ENCODE results near the gene FAM170B.

The FAM170B gene

DNA sequence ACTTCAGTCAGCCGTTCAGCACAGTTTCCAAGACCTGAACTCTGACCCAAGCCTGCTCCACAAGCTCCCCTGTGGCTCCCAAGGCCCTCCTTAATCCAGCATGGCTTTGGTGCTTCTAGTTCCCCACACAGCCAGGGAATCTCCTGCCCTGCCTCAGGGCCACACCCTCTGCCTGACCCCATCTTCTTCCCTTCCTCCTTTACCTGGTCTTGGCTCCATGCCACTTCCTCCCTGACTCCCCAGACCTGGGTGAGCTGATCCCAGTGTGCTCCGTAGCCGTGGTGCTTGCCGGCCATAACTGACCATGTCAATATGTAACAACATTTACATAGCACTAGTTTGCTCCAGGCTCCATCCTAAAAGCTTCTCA, 34.3 kb upstream of the FAM170B start:
- POLR2A ChIA-PET = no interaction called here
- no peak overlapping the region for H3K27ac ChIP-seq (ENCODE audit: extremely low read depth, low read depth, low read length)
- H3K36me3 ChIP-seq (ENCODE audit: control insufficient read depth in 2 of 2, insufficient read depth in 1 of 2, low read length in 2 of 2) = no peaks in the 10 kb centered on the region
- CTCF ChIA-PET = interaction anchor here (1.2 kb wide), 1 partner anchor 512 kb away, joined by 5 read pairs; no protein-coding TSS in a partner anchor
- H3K4me1 ChIP-seq (ENCODE audit: control insufficient read depth, insufficient read depth, low read length) = no peaks in the 10 kb centered on the region
- TF ChIP-seq, protein P1, sequence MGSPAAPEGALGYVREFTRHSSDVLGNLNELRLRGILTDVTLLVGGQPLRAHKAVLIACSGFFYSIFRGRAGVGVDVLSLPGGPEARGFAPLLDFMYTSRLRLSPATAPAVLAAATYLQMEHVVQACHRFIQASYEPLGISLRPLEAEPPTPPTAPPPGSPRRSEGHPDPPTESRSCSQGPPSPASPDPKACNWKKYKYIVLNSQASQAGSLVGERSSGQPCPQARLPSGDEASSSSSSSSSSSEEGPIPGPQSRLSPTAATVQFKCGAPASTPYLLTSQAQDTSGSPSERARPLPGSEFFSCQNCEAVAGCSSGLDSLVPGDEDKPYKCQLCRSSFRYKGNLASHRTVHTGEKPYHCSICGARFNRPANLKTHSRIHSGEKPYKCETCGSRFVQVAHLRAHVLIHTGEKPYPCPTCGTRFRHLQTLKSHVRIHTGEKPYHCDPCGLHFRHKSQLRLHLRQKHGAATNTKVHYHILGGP (tag by site-specific recombination; IDR thresholded peaks at IDR 0.05) = no peak
- TF ChIP-seq ZFP3 (tag by site-specific recombination; IDR thresholded peaks at IDR 0.05; ENCODE audit: low read depth) (no peak), ZEB2 (tag by site-specific recombination; IDR thresholded peaks at IDR 0.05) (no peak), BCL11B (tag by site-specific recombination; IDR thresholded peaks at IDR 0.05; ENCODE audit: low read depth) (no peak), REPIN1 (tag by site-specific recombination; IDR thresholded peaks at IDR 0.05; ENCODE audit: low read depth) (no peak), ZNF350 (tag by site-specific recombination; IDR thresholded peaks at IDR 0.05) (no peak), ZNF473 (tag by site-specific recombination; IDR thresholded peaks at IDR 0.05) (no peak), ZNF791 (tag by site-specific recombination; IDR thresholded peaks at IDR 0.05) (no peak), ZNF202 (tag by site-specific recombination; IDR thresholded peaks at IDR 0.05; ENCODE audit: borderline replicate concordance) (no peak), TRIM28 (IDR thresholded peaks at IDR 0.05; ENCODE audit: borderline replicate concordance, low read length) (no peak)
- TF ChIP-seq, protein P2, sequence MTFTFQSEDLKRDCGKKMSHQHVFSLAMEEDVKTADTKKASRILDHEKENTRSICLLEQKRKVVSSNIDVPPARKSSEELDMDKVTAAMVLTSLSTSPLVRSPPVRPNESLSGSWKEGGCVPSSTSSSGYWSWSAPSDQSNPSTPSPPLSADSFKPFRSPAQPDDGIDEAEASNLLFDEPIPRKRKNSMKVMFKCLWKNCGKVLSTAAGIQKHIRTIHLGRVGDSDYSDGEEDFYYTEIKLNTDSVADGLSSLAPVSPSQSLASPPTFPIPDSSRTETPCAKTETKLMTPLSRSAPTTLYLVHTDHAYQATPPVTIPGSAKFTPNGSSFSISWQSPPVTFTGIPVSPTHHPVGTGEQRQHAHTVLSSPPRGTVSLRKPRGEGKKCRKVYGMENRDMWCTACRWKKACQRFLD (tag by site-specific recombination; IDR thresholded peaks at IDR 0.05) = no peak
- TF ChIP-seq, protein P3, sequence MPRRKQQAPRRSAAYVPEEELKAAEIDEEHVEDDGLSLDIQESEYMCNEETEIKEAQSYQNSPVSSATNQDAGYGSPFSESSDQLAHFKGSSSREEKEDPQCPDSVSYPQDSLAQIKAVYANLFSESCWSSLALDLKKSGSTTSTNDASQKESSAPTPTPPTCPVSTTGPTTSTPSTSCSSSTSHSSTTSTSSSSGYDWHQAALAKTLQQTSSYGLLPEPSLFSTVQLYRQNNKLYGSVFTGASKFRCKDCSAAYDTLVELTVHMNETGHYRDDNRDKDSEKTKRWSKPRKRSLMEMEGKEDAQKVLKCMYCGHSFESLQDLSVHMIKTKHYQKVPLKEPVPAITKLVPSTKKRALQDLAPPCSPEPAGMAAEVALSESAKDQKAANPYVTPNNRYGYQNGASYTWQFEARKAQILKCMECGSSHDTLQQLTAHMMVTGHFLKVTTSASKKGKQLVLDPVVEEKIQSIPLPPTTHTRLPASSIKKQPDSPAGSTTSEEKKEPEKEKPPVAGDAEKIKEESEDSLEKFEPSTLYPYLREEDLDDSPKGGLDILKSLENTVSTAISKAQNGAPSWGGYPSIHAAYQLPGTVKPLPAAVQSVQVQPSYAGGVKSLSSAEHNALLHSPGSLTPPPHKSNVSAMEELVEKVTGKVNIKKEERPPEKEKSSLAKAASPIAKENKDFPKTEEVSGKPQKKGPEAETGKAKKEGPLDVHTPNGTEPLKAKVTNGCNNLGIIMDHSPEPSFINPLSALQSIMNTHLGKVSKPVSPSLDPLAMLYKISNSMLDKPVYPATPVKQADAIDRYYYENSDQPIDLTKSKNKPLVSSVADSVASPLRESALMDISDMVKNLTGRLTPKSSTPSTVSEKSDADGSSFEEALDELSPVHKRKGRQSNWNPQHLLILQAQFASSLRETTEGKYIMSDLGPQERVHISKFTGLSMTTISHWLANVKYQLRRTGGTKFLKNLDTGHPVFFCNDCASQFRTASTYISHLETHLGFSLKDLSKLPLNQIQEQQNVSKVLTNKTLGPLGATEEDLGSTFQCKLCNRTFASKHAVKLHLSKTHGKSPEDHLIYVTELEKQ (tag by site-specific recombination; IDR thresholded peaks at IDR 0.05; ENCODE audit: borderline replicate concordance) = no peak
- no peaks in the 10 kb centered on the region for H3K9me3 ChIP-seq (ENCODE audit: control insufficient read depth, insufficient read depth, low read depth, low read length)
- H3K4me3 ChIP-seq (ENCODE audit: low read depth, low read length) = no peak overlapping the region

DNA sequence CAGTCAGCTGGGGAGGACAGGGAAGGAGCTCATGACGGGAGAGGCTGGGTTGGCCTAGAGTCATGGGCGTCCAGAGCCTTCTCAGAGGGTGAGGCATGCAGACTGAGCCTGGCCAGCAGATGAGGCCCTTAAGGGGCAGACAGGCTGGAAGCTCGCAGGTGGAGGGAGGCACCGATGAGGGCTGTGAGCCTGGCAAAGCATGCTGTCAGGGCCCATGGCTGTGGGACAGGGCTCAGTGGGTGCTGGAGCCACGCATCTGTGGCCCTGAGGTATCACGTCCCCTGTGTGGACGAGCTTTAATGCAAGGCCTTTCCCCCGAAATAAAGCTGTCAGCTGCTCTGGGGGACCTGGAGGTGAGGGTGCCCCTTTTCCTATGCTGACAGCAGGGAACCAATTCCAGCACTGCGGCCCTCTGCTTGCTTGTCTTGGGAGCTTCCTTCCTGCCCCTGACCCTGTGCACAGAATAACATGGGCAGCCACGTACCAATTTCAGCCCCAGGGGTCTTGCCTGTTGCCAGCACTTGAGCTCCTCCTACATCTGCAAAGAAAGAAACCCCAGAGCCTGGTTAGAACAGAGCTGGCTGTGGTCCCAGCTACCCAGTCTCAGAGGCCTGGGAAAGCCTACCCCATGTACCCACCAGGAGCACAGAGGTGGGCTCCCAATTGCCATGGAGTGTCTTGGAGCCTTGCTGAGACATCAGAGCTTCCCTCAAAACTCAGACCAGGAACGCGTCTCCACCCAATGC, 33.8 kb upstream of the FAM170B start:
- Histone ChIP-seq H3K27ac (ENCODE audit: extremely low read depth, low read depth, low read length) (no peak overlapping the region), H3K4me1 (ENCODE audit: control insufficient read depth, insufficient read depth, low read length) (no peaks in the 10 kb centered on the region), H3K36me3 (ENCODE audit: control insufficient read depth in 2 of 2, insufficient read depth in 1 of 2, low read length in 2 of 2) (no peaks in the 10 kb centered on the region), H3K9me3 (ENCODE audit: control insufficient read depth, insufficient read depth, low read depth, low read length) (no peaks in the 10 kb centered on the region), H3K4me3 (ENCODE audit: low read depth, low read length) (no peak overlapping the region)
- ChIA-PET POLR2A (no interaction called here), CTCF (interaction anchor here (0.6 to 1.2 kb wide), 2 partner anchors 510 to 511 kb away, joined by 3 to 5 read pairs; no protein-coding TSS in a partner anchor)
- TF ChIP-seq, protein P4, sequence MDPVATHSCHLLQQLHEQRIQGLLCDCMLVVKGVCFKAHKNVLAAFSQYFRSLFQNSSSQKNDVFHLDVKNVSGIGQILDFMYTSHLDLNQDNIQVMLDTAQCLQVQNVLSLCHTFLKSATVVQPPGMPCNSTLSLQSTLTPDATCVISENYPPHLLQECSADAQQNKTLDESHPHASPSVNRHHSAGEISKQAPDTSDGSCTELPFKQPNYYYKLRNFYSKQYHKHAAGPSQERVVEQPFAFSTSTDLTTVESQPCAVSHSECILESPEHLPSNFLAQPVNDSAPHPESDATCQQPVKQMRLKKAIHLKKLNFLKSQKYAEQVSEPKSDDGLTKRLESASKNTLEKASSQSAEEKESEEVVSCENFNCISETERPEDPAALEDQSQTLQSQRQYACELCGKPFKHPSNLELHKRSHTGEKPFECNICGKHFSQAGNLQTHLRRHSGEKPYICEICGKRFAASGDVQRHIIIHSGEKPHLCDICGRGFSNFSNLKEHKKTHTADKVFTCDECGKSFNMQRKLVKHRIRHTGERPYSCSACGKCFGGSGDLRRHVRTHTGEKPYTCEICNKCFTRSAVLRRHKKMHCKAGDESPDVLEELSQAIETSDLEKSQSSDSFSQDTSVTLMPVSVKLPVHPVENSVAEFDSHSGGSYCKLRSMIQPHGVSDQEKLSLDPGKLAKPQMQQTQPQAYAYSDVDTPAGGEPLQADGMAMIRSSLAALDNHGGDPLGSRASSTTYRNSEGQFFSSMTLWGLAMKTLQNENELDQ (tag by site-specific recombination; IDR thresholded peaks at IDR 0.05; ENCODE audit: low read depth) = no peak
- TF ChIP-seq PRDM1 (tag by site-specific recombination; IDR thresholded peaks at IDR 0.05) (no peak), IKZF3 (tag by site-specific recombination; IDR thresholded peaks at IDR 0.05) (no peak), ZNF23 (tag by site-specific recombination; IDR thresholded peaks at IDR 0.05; ENCODE audit: borderline replicate concordance) (no peak), ZNF221 (tag by site-specific recombination; IDR thresholded peaks at IDR 0.05; ENCODE audit: borderline replicate concordance) (no peak), ZNF2 (tag by site-specific recombination; IDR thresholded peaks at IDR 0.05) (no peak)
- TF ChIP-seq, protein P5, sequence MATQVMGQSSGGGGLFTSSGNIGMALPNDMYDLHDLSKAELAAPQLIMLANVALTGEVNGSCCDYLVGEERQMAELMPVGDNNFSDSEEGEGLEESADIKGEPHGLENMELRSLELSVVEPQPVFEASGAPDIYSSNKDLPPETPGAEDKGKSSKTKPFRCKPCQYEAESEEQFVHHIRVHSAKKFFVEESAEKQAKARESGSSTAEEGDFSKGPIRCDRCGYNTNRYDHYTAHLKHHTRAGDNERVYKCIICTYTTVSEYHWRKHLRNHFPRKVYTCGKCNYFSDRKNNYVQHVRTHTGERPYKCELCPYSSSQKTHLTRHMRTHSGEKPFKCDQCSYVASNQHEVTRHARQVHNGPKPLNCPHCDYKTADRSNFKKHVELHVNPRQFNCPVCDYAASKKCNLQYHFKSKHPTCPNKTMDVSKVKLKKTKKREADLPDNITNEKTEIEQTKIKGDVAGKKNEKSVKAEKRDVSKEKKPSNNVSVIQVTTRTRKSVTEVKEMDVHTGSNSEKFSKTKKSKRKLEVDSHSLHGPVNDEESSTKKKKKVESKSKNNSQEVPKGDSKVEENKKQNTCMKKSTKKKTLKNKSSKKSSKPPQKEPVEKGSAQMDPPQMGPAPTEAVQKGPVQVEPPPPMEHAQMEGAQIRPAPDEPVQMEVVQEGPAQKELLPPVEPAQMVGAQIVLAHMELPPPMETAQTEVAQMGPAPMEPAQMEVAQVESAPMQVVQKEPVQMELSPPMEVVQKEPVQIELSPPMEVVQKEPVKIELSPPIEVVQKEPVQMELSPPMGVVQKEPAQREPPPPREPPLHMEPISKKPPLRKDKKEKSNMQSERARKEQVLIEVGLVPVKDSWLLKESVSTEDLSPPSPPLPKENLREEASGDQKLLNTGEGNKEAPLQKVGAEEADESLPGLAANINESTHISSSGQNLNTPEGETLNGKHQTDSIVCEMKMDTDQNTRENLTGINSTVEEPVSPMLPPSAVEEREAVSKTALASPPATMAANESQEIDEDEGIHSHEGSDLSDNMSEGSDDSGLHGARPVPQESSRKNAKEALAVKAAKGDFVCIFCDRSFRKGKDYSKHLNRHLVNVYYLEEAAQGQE (tag by site-specific recombination; IDR thresholded peaks at IDR 0.05) = no peak
- TF ChIP-seq, protein P6, sequence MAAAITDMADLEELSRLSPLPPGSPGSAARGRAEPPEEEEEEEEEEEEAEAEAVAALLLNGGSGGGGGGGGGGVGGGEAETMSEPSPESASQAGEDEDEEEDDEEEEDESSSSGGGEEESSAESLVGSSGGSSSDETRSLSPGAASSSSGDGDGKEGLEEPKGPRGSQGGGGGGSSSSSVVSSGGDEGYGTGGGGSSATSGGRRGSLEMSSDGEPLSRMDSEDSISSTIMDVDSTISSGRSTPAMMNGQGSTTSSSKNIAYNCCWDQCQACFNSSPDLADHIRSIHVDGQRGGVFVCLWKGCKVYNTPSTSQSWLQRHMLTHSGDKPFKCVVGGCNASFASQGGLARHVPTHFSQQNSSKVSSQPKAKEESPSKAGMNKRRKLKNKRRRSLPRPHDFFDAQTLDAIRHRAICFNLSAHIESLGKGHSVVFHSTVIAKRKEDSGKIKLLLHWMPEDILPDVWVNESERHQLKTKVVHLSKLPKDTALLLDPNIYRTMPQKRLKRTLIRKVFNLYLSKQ (tag by site-specific recombination; IDR thresholded peaks at IDR 0.05; ENCODE audit: borderline replicate concordance) = no peak
